Measurements from ENCODE around the gene SEPTIN11. TPM values are rescaled to one million over a fixed set of nuclear protein-coding genes. Genes with fewer than 3 reads are reported as not detected.

Gene SEPTIN11
- total RNA-seq, 2 donors from 2014 or later, result 41.9 to 48.3 TPM

DNA sequence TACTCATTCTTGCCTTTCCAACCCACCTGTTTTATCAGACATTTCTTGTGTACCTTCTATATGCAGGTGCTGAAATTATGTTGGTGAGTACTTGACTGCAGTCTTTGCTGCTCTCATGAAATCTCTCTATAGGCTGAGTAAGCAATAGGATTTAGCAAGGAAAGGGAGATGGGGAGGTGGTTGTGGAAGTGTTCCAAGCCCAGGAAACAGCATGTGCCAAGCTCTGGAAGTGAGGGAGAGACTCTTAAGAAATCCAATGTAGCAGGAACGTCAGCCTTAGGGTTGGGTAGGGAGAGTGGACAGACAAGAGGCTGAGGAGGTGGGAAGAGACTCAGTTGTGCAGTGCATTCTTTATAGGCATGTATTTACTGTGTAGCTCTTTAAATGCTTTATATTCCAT is 5.6 kb downstream of the SEPTIN11 start:
- no peaks in the 10 kb centered on the region for H3K36me3 ChIP-seq (replicated peaks in 1 of 2; ENCODE audit: insufficient read depth in 1 of 2, low read depth in 2 of 2)
- no peak for TF ChIP-seq POLR2A (IDR thresholded peaks at IDR 0.05)
- TF ChIP-seq, protein P1, sequence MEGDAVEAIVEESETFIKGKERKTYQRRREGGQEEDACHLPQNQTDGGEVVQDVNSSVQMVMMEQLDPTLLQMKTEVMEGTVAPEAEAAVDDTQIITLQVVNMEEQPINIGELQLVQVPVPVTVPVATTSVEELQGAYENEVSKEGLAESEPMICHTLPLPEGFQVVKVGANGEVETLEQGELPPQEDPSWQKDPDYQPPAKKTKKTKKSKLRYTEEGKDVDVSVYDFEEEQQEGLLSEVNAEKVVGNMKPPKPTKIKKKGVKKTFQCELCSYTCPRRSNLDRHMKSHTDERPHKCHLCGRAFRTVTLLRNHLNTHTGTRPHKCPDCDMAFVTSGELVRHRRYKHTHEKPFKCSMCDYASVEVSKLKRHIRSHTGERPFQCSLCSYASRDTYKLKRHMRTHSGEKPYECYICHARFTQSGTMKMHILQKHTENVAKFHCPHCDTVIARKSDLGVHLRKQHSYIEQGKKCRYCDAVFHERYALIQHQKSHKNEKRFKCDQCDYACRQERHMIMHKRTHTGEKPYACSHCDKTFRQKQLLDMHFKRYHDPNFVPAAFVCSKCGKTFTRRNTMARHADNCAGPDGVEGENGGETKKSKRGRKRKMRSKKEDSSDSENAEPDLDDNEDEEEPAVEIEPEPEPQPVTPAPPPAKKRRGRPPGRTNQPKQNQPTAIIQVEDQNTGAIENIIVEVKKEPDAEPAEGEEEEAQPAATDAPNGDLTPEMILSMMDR (IDR thresholded peaks at IDR 0.05), result no peak
- DNase-seq, result peak in 1 of 4 donors; percentile 28
- intact Hi-C loops (cut with DNase I), result no loop called here
- no peak overlapping the region for H3K27ac ChIP-seq
- H3K4me1 ChIP-seq, result peaks cover 29% of the 10 kb centered on the region
- 72 to 75% methylated on average over 1 of the region's 1 CpG for WGBS, 2 donors
- H3K27me3 ChIP-seq, result no peaks in the 10 kb centered on the region
- no peaks in the 10 kb centered on the region for H3K9me3 ChIP-seq
- ATAC-seq, result no peak
- no peak overlapping the region for H3K4me3 ChIP-seq

DNA sequence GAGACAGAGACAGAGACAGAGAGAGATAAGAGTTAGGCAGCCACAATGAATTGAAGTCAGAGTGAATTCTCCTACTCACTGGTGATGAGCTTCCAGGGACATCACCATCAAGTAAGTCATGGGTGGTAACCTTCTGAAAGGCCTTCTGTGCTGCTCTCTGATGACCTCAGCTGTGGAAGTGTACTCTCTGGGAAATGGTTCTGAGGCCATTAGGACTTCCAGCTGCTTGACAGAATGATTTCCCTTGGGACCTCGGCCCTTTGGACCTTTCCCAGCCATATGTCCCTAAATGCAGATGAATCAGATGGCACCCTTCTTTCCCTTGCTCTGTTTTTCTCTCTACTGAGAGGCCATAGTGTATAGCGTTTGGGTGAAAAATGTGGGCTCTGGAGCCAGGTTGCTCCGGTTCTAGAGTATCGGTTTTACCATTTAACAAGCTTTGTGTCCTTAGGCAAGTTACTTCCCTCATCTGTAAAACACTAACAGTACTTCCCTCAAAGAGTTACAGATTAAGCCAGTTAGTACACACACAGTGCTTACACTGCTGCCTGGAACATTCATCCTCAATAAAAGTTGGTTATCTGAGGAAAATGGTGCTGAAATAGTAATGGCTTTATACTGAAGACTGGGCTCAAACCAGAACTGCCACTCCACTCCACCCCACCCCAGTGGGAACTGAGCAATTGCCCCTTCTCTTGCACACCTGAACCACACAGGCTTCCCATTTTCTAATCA is 7.6 kb downstream of the SEPTIN11 start:
- Histone ChIP-seq H3K4me1 (peaks cover 34% of the 10 kb centered on the region), H3K36me3 (replicated peaks in 1 of 2; ENCODE audit: insufficient read depth in 1 of 2, low read depth in 2 of 2) (no peaks in the 10 kb centered on the region), H3K9me3 (no peaks in the 10 kb centered on the region), H3K27me3 (no peaks in the 10 kb centered on the region), H3K4me3 (no peak overlapping the region), H3K27ac (peak overlapping the region in 1 of 4 donors; percentile 5)
- intact Hi-C loops (cut with DNase I), result no loop called here
- TF ChIP-seq POLR2A (IDR thresholded peaks at IDR 0.05), result no peak
- TF ChIP-seq, protein P1 (IDR thresholded peaks at IDR 0.05), result no peak
- 44 to 51% methylated on average over 4 of the region's 4 CpGs for WGBS, 2 donors
- peak; percentile 50 for ATAC-seq
- peak in 3 of 4 donors; percentile 15 to 23 (median 22) for DNase-seq

DNA sequence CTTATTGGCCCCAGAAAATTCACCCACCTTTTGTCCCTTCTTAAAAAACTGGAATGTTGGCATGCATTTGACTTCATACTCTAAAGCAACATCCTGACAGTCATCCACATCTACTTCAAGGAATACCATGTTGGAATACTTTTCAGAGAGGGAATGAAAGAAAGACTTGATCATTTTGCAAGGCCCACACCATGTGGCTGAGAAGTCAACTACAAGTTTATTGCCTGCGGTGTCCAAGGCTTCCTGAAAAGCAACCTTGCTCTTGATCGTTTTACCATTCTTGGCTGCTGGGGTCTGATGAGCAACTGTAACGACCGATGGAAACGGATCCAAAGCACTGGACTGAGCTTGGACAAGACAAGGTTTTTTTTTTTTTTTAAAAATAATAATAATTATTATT is 9.3 kb downstream of the SEPTIN11 start:
- no peak for DNase-seq
- no peaks in the 10 kb centered on the region for H3K27me3 ChIP-seq
- H3K4me1 ChIP-seq, result peaks cover 43% of the 10 kb centered on the region
- no peaks in the 10 kb centered on the region for H3K36me3 ChIP-seq (replicated peaks in 1 of 2; ENCODE audit: insufficient read depth in 1 of 2, low read depth in 2 of 2)
- no peak overlapping the region for H3K27ac ChIP-seq
- H3K9me3 ChIP-seq, result no peaks in the 10 kb centered on the region
- TF ChIP-seq, protein P1 (IDR thresholded peaks at IDR 0.05), result no peak
- no peak for TF ChIP-seq POLR2A (IDR thresholded peaks at IDR 0.05)
- no peak overlapping the region for H3K4me3 ChIP-seq
- no peak for ATAC-seq
- 94 to 96% methylated on average over 5 of the region's 5 CpGs for WGBS, 2 donors
- intact Hi-C loops (cut with DNase I), result no loop called here

DNA sequence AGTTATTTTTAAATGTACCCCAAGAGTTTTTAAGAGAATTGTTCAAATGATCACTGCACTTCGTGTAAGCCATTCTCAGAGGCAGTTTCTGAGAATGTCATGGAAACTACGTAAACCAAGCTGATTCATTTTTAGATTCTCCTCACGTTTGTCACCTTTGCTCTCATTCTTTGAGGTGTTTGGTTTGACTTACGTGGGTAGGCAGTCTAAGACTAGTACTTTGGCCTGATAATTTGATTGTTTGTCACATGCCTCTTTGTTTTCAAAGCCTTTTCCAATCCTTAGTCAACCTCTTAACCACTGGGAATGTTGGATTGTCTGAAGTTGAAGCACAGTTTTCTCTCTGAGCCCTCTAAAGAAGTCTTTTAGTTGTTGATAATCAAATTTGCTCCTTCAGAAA is 10.5 kb downstream of the SEPTIN11 start:
- intact Hi-C loops (cut with DNase I), result no loop called here
- no peak for DNase-seq
- Histone ChIP-seq H3K27me3 (no peaks in the 10 kb centered on the region), H3K4me3 (no peak overlapping the region), H3K36me3 (replicated peaks in 1 of 2; ENCODE audit: insufficient read depth in 1 of 2, low read depth in 2 of 2) (no peaks in the 10 kb centered on the region), H3K27ac (peak overlapping the region in 2 of 4 donors; percentile 35 to 39), H3K9me3 (no peaks in the 10 kb centered on the region), H3K4me1 (peaks cover 48% of the 10 kb centered on the region)
- TF ChIP-seq, protein P1 (IDR thresholded peaks at IDR 0.05), result no peak
- TF ChIP-seq POLR2A (IDR thresholded peaks at IDR 0.05), result no peak
- 51 to 53% methylated on average over 4 of the region's 4 CpGs for WGBS, 2 donors
- ATAC-seq, result peak; percentile 57
